Neural cell (in vitro differentiated cells): Measurements from ENCODE around the gene AP3B1. TPM values are rescaled to one million over a fixed set of nuclear protein-coding genes. Genes with fewer than 3 reads are reported as not detected.

Source experiments
- H2AFZ ChIP-seq: fragments of 200-600, 300-800 bp; sonication (generic), shearing (Covaris generic); 2 replicates; pipeline ENCODE4 v1.6.0; 2014; ENCODE audit warnings: low read depth, mild to moderate bottlenecking, antibody characterized with exemption, low read length, moderate library complexity
- H3F3A ChIP-seq: fragments of 200-600 bp; shearing (Covaris generic); 2 replicates; pipeline ENCODE4 v1.6.1; 2016; ENCODE audit warnings: mild to moderate bottlenecking, moderate library complexity, mixed read lengths, antibody characterized with exemption, low read length; ENCODE audit not compliant: insufficient read depth, poor library complexity, severe bottlenecking
- H3K27ac ChIP-seq: fragments of 200-600, 300-800 bp; sonication (generic), shearing (Covaris generic); 2 replicates; pipeline ENCODE4 v1.5.1; 2014; ENCODE audit warnings: mild to moderate bottlenecking, low read length, moderate library complexity
- H3K27me3 ChIP-seq: fragments of 300-800, 200-600 bp; sonication (generic), shearing (Covaris generic); 2 replicates; pipeline ENCODE4 v1.6.0; 2014; ENCODE audit warnings: mild to moderate bottlenecking, low read depth, low read length, moderate library complexity; ENCODE audit not compliant: insufficient read depth
- H3K36me3 ChIP-seq: fragments of 300-800, 200-600 bp; sonication (generic), shearing (Covaris generic); 2 replicates; pipeline ENCODE4 v1.5.1; 2014; ENCODE audit warnings: mild to moderate bottlenecking, antibody characterized with exemption, low read length, moderate library complexity; ENCODE audit not compliant: insufficient read depth
- H3K4me2 ChIP-seq: fragments of 300-800, 200-600 bp; sonication (generic), shearing (Covaris generic); 2 replicates; pipeline ENCODE4 v1.6.0; 2014; ENCODE audit warnings: mild to moderate bottlenecking, low read length
- H3K4me3 ChIP-seq: fragments of 300-800, 200-600 bp; sonication (generic), shearing (Covaris generic); 2 replicates; pipeline ENCODE4 v1.5.1; 2014; ENCODE audit warnings: mild to moderate bottlenecking, low read length, moderate library complexity
- H3K79me2 ChIP-seq: fragments of 200-600 bp; shearing (Covaris generic); replicated peaks from 2 replicates; pipeline ENCODE4 v1.6.0; 2014; ENCODE audit warnings: mild to moderate bottlenecking, low read length, moderate library complexity; ENCODE audit not compliant: insufficient read depth
- H3K9ac ChIP-seq: fragments of 300-800, 200-600 bp; sonication (generic), shearing (Covaris generic); 2 replicates; pipeline ENCODE4 v1.6.1; 2016; ENCODE audit warnings: mild to moderate bottlenecking, low read length, mixed read lengths
- H3K9me2 ChIP-seq: fragments of 200-600 bp; shearing (Covaris generic); 2 replicates; pipeline ENCODE4 v1.6.1; 2016; ENCODE audit warnings: mild to moderate bottlenecking, low read length, mixed read lengths; ENCODE audit not compliant: insufficient read depth
- H3K9me3 ChIP-seq: fragments of 200-600, 300-800 bp; sonication (generic), shearing (Covaris generic); 2 replicates; pipeline ENCODE4 v1.6.1; 2016; ENCODE audit warnings: mild to moderate bottlenecking, mixed run types, low read length, moderate library complexity, mixed read lengths
- H4K20me1 ChIP-seq: fragments of 200-600 bp; shearing (Covaris generic); 2 replicates; pipeline ENCODE4 v1.6.1; 2016; ENCODE audit warnings: mild to moderate bottlenecking, mixed run types; ENCODE audit not compliant: insufficient read depth
- EP300 ChIP-seq: fragments of 450-650 bp; conservative IDR thresholded peaks from 2 replicates; pipeline ENCODE4 v1.6.1; 2014; ENCODE audit warnings: antibody characterized with exemption, mild to moderate bottlenecking, moderate library complexity; ENCODE audit not compliant: poor library complexity, severe bottlenecking
- EZH2 ChIP-seq: fragments of 200-600, 300-800 bp; shearing (Covaris generic), sonication (generic); IDR thresholded peaks from 2 replicates; pipeline ENCODE4 v1.6.1; 2014; ENCODE audit warnings: antibody characterized with exemption, low read length, borderline replicate concordance, mild to moderate bottlenecking; ENCODE audit not compliant: insufficient read depth, poor library complexity, severe bottlenecking
- MXI1 ChIP-seq: fragments of 450-650 bp; conservative IDR thresholded peaks from 2 replicates; pipeline ENCODE4 v1.6.1; 2014; ENCODE audit warnings: antibody characterized with exemption, mild to moderate bottlenecking; ENCODE audit not compliant: poor library complexity, severe bottlenecking
- POLR2AphosphoS5 ChIP-seq: IDR thresholded peaks from 2 replicates; pipeline ENCODE4 v1.6.1; 2012
- RAD21 ChIP-seq: fragments of 450-650 bp; conservative IDR thresholded peaks from 2 replicates; pipeline ENCODE4 v1.6.1; 2014; ENCODE audit warnings: antibody characterized with exemption, mild to moderate bottlenecking, moderate library complexity
- SMC3 ChIP-seq: fragments of 450-650 bp; conservative IDR thresholded peaks from 2 replicates; pipeline ENCODE4 v1.6.1; 2014; ENCODE audit warnings: antibody characterized with exemption, mild to moderate bottlenecking, moderate library complexity; ENCODE audit not compliant: poor library complexity
- TAF1 ChIP-seq: IDR thresholded peaks from 2 replicates; pipeline ENCODE4 v1.6.1; 2012; ENCODE audit warnings: low read depth
- polyA plus RNA-seq: library from polyadenylated mRNA; depleted of rRNA; stranded (reverse); fragments of >200 nt; gene quantifications from 2 replicates; pipeline ENCODE4 v1.2.3, GENCODE V29; 2014
- TF ChIP-seq, protein P1 (sequence below): IDR thresholded peaks from 2 replicates; pipeline ENCODE4 v1.6.1; 2012; ENCODE audit warnings: borderline replicate concordance
- TF ChIP-seq, protein P2 (sequence below): fragments of 450-650 bp; IDR thresholded peaks from 2 replicates; pipeline ENCODE4 v1.5.1; 2014; ENCODE audit warnings: antibody characterized with exemption, mild to moderate bottlenecking, moderate library complexity; ENCODE audit not compliant: poor library complexity, severe bottlenecking

The AP3B1 gene
- polyA plus RNA-seq, 1 donor from 2014 or later, result 8.5 TPM

DNA sequence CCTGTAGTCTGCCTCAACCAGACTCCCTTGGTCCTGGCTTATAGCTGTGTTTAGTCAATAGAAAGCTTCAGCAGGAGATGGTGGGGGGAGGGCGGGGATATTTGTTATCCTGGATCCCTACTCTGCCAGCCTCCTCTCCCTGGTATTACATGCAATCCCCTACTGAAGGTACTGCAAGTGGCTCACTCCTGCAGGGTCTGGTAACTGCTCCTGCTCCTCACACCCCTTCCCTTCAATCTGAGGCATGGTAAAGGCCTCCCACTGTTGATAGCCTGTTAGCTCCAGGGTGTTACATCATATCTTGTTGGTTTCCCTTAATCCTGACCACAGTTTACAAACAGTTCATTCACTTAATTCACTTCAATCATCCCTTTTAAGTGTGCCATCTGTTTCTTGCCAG lies 137.5 kb downstream of the AP3B1 start:
- Histone ChIP-seq H3F3A (no peaks in the 10 kb centered on the region), H3K4me3 (no peak overlapping the region), H3K27ac (no peak overlapping the region), H3K36me3 (peaks cover 4% of the 10 kb centered on the region), H3K27me3 (no peaks in the 10 kb centered on the region), H2AFZ (no peak overlapping the region), H3K9me2 (no peaks in the 10 kb centered on the region), H3K9me3 (no peaks in the 10 kb centered on the region), H3K9ac (no peak overlapping the region), H3K4me2 (no peak overlapping the region), H3K79me2 (no peaks in the 10 kb centered on the region), H4K20me1 (no peaks in the 10 kb centered on the region)
- TF ChIP-seq POLR2AphosphoS5 (no peak), MXI1 (no peak), TAF1 (no peak), EP300 (no peak), SMC3 (no peak), EZH2 (no peak), RAD21 (no peak)
- TF ChIP-seq, protein P1, sequence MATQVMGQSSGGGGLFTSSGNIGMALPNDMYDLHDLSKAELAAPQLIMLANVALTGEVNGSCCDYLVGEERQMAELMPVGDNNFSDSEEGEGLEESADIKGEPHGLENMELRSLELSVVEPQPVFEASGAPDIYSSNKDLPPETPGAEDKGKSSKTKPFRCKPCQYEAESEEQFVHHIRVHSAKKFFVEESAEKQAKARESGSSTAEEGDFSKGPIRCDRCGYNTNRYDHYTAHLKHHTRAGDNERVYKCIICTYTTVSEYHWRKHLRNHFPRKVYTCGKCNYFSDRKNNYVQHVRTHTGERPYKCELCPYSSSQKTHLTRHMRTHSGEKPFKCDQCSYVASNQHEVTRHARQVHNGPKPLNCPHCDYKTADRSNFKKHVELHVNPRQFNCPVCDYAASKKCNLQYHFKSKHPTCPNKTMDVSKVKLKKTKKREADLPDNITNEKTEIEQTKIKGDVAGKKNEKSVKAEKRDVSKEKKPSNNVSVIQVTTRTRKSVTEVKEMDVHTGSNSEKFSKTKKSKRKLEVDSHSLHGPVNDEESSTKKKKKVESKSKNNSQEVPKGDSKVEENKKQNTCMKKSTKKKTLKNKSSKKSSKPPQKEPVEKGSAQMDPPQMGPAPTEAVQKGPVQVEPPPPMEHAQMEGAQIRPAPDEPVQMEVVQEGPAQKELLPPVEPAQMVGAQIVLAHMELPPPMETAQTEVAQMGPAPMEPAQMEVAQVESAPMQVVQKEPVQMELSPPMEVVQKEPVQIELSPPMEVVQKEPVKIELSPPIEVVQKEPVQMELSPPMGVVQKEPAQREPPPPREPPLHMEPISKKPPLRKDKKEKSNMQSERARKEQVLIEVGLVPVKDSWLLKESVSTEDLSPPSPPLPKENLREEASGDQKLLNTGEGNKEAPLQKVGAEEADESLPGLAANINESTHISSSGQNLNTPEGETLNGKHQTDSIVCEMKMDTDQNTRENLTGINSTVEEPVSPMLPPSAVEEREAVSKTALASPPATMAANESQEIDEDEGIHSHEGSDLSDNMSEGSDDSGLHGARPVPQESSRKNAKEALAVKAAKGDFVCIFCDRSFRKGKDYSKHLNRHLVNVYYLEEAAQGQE, result no peak
- TF ChIP-seq, protein P2, sequence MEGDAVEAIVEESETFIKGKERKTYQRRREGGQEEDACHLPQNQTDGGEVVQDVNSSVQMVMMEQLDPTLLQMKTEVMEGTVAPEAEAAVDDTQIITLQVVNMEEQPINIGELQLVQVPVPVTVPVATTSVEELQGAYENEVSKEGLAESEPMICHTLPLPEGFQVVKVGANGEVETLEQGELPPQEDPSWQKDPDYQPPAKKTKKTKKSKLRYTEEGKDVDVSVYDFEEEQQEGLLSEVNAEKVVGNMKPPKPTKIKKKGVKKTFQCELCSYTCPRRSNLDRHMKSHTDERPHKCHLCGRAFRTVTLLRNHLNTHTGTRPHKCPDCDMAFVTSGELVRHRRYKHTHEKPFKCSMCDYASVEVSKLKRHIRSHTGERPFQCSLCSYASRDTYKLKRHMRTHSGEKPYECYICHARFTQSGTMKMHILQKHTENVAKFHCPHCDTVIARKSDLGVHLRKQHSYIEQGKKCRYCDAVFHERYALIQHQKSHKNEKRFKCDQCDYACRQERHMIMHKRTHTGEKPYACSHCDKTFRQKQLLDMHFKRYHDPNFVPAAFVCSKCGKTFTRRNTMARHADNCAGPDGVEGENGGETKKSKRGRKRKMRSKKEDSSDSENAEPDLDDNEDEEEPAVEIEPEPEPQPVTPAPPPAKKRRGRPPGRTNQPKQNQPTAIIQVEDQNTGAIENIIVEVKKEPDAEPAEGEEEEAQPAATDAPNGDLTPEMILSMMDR, result no peak

DNA sequence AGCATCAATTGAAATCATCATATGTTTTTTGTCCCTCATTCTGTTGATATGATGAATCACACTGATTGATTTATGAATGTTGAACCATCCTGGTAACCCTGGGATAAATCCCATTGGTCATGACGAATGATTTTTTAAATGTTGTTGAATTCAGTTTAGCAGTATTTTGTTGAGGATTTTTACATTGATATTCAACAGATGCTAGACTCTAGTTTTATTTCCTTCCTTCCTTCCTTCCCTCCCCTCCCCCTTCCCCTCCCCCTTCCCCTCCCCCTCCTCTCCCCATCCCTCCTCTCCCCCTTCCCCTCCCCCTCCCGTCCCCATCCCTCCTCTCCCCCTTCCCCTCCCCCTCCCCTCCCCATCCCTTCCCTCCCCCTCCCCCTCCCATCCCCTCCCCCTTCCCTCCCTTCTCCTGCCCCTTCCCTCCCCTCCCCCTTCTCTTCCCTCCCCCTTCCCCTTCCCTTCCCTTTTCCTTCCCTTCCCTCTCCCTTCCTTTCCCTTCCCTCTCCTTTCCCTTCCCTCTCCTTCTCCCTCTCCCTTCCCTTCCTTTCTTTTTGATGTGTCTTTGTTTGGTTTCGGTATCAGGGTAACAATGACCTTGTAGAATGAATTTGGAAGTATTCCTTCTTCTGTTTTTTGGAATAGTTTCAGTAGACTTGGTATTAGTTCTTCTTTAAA lies 142.8 kb downstream of the AP3B1 start:
- Histone ChIP-seq H3K36me3 (peaks cover 4% of the 10 kb centered on the region), H3K27ac (no peak overlapping the region), H2AFZ (no peak overlapping the region), H3F3A (no peaks in the 10 kb centered on the region), H3K4me2 (no peak overlapping the region), H3K9ac (no peak overlapping the region), H3K9me2 (no peaks in the 10 kb centered on the region), H3K79me2 (no peaks in the 10 kb centered on the region), H3K27me3 (no peaks in the 10 kb centered on the region), H3K4me3 (no peak overlapping the region), H4K20me1 (no peaks in the 10 kb centered on the region), H3K9me3 (no peaks in the 10 kb centered on the region)
- TF ChIP-seq RAD21 (no peak), SMC3 (no peak), EZH2 (no peak), MXI1 (no peak), TAF1 (no peak), POLR2AphosphoS5 (no peak), EP300 (no peak)
- TF ChIP-seq, protein P2, result no peak
- TF ChIP-seq, protein P1, result no peak
